ENCODE measurements around the gene SNX9.

The SNX9 gene

GRCh38 chr6:157804448-157805327 lies 18.4 kb upstream of the SNX9 start:
- DNase-seq = no peak

- DNase-seq = no peak
Observed at GRCh38 chr6:157806131-157806855, 16.8 kb upstream of the SNX9 start.

- DNase-seq = no peak
Observed at GRCh38 chr6:157806856-157807215, 16.2 kb upstream of the SNX9 start.

GRCh38 chr6:157808405-157808950 lies 14.6 kb upstream of the SNX9 start:
- no peak for DNase-seq

GRCh38 chr6:157809613-157810012 lies 13.4 kb upstream of the SNX9 start:
- no peak for DNase-seq

- no peak for DNase-seq
Observed at GRCh38 chr6:157811137-157811475, 11.9 kb upstream of the SNX9 start.

- no peak for DNase-seq
Observed at GRCh38 chr6:157811476-157812173, 11.4 kb upstream of the SNX9 start.

GRCh38 chr6:157812425-157813171 lies 10.4 kb upstream of the SNX9 start:
- no peak for DNase-seq

- DNase-seq = no peak
Observed at GRCh38 chr6:157813191-157813590, 9.9 kb upstream of the SNX9 start.

GRCh38 chr6:157813750-157814455 lies 9.1 kb upstream of the SNX9 start:
- DNase-seq = no peak

- no peak for DNase-seq
Observed at GRCh38 chr6:157814883-157815282, 8.2 kb upstream of the SNX9 start.

- DNase-seq = no peak
Observed at GRCh38 chr6:157821342-157822033, 1.6 kb upstream of the SNX9 start.

- no peak for DNase-seq
Observed at GRCh38 chr6:157822245-157823000, 623 bp upstream of the SNX9 start.

GRCh38 chr6:157823528-157824370 lies 703 bp downstream of the SNX9 start:
- DNase-seq = peak; percentile 70

GRCh38 chr6:157825243-157825904 lies 2.3 kb downstream of the SNX9 start:
- no peak for DNase-seq

- no peak for DNase-seq
Observed at GRCh38 chr6:157830354-157831017, 7.4 kb downstream of the SNX9 start.

GRCh38 chr6:157831018-157831369 lies 7.9 kb downstream of the SNX9 start:
- no peak for DNase-seq

- no peak for DNase-seq
Observed at GRCh38 chr6:157831424-157832249, 8.6 kb downstream of the SNX9 start.
